Effector memory CD8-positive, alpha-beta T cell (primary cell): ENCODE data around the gene OR6C75.
"Not testable (repeated sequence)": the region's sequence is repeated elsewhere in the genome, so short reads cannot be mapped to it uniquely, and the experiment has no call there.

ENCODE experiments used
- ATAC-seq: fragments of 150-1000 bp; cut with Tn5 transposase; replicated peaks from 2 replicates; pipeline ENCODE4 v1.10.0; 2021; ENCODE audit warnings: mild to moderate bottlenecking, moderate library complexity
- DNase-seq, 3 experiments: peaks; one replicate each; pipeline ENCODE4 v3.0.0; 2021
- H3K27ac Mint-ChIP-seq, 2 donors: one replicate each; pipeline ENCODE4 v1.8.0; 2022; ENCODE audit warnings: mild to moderate bottlenecking in 2 of 2, mixed read lengths in 2 of 2, moderate library complexity in 2 of 2
- H3K27me3 Mint-ChIP-seq, 2 donors: one replicate each; pipeline ENCODE4 v1.8.0; 2022; ENCODE audit warnings: mixed read lengths in 2 of 2
- H3K36me3 Mint-ChIP-seq: one replicate; pipeline ENCODE4 v1.8.0; 2022; ENCODE audit warnings: mild to moderate bottlenecking, moderate library complexity, mixed read lengths; ENCODE audit not compliant: insufficient read depth
- H3K4me1 Mint-ChIP-seq, 2 donors: one replicate each; pipeline ENCODE4 v1.8.0; 2022; ENCODE audit warnings: low read depth in 2 of 2, mixed read lengths in 2 of 2
- H3K4me3 Mint-ChIP-seq, 2 donors: one replicate each; pipeline ENCODE4 v1.8.0; 2022; ENCODE audit warnings: mild to moderate bottlenecking in 2 of 2, mixed read lengths in 2 of 2, moderate library complexity in 2 of 2
- H3K9me3 Mint-ChIP-seq, 2 donors: one replicate each; pipeline ENCODE4 v1.8.0; 2022; ENCODE audit warnings: mixed read lengths in 2 of 2
- total RNA-seq, 9 experiments: gene quantifications; one replicate each; lab custom pipeline; 2026; lab: John Stamatoyannopoulos, UW

The OR6C75 gene
- 0 reads per million in 9 experiments for total RNA-seq

DNA sequence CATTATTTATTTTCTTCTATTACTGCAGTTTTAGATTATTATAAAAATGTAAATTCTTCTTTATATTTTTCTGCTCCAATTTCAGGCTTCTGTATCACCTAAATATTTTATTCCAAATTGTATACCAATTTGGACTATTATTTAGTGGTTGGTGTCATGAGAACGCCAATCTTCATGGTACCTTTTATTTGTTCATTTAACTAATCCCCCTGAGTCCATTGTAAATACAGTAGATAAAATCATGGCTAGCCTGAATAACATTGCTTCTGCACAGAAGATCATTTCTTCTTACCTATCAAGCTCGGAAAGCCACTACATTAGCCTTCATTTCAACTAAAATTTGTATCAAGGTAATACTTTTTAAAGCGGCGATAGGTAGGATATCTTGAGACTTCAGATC, at the start of gene OR6C75:
TSS of gene OR6C75 (plus strand) at position 301 of the 400 bp plus-strand sequence. CDS start 2,136 bp downstream, outside the sequence.
- Mint-ChIP-seq H3K4me1 (no peaks in the 10 kb centered on the region), H3K27ac (no peak within 1 kb of the TSS), H3K4me3 (no peak within 1 kb of the TSS), H3K27me3 (peaks cover 32 to 34% of the 10 kb centered on the region in 2 donors), H3K9me3 (no peaks in the 10 kb centered on the region), H3K36me3 (no peaks in the 10 kb centered on the region)
- DNase-seq (no peak), ATAC-seq (no peak)

DNA sequence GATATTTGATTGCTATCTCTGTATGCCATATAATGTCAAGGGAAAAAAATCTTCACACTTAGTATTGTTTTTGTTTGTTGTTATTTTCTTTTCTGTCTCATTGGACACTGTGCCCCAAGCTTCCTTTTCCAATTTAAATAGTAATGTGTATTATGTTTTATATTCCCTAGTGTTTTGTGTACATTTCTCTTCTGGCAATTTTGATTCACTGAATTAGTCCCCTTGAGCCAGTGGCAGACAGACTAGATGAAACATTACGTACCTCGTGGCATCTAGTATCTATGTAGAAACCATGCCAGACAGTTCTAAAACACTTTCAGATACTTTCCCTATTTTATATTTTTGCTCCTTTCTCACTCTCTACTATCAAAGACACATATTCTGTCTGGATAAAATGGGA, 48.7 kb upstream of the OR6C75 start, which contains the start of gene OR6C1:
TSS of gene OR6C1 (plus strand) at position 301 of the 400 bp plus-strand sequence. CDS start 6,257 bp downstream, outside the sequence.
- H3K36me3 Mint-ChIP-seq: no peaks in the 10 kb centered on the region
- no peak for ATAC-seq

DNA sequence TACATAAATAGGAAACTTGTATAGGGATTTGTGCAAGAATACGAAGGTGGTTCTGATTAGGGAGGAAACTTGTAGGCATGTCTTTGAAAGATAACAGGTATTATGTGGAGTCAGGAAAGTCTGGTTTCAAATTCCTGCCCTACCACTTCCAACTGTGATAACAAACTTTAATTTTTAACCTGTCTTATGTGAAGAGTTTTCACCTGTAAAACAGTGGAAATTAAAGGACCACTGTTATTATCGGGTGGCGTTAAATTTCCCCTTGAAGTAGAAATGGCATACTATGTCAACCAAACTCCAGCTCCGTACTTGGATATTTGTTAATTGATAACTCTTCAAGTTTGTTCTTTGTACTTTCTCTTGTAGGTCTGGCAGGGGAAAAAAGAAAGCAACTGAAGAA, 42.6 kb upstream of the OR6C75 start:
- Mint-ChIP-seq H3K36me3 (no peaks in the 10 kb centered on the region), H3K9me3 (no peaks in the 10 kb centered on the region), H3K4me1 (no peaks in the 10 kb centered on the region), H3K27ac (no peak overlapping the region), H3K4me3 (no peak overlapping the region), H3K27me3 (peaks cover 17 to 34% of the 10 kb centered on the region in 2 donors)
- ATAC-seq: no peak
- no peak for DNase-seq

More for the DNA sequence above, 48.7 kb upstream of the OR6C75 start, which contains the start of gene OR6C1:
- H3K27ac Mint-ChIP-seq: no peak within 1 kb of the TSS
- no peak within 1 kb of the TSS for H3K4me3 Mint-ChIP-seq
- H3K9me3 Mint-ChIP-seq: no peaks in the 10 kb centered on the region
- DNase-seq: no peak
- H3K4me1 Mint-ChIP-seq: no peaks in the 10 kb centered on the region
- peaks cover 8 to 24% of the 10 kb centered on the region in 2 donors for H3K27me3 Mint-ChIP-seq

DNA sequence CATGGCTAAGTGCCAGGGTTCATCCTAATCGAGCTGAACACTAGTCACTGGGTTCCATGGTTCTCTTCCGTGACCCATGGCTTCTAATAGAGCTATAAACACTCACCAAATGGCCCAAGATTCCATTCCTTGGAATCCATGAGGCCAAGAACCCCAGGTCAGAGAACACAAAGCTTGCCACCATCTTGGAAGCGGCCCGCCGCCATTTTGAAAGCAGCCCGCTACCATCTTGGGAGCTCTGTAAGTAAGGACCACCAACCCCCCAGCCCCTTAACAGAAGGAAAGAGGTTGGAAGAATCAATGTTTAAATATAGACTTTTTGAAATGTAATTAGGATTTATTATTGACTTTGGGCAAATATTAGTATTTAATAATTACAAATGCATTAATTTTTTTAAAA, 37.0 kb upstream of the OR6C75 start:
- H3K27ac Mint-ChIP-seq, ATAC-seq, H3K36me3 Mint-ChIP-seq, H3K9me3 Mint-ChIP-seq, H3K4me3 Mint-ChIP-seq, DNase-seq, H3K4me1 Mint-ChIP-seq: not testable (repeated sequence)
- H3K27me3 Mint-ChIP-seq: peaks cover 13 to 41% of the 10 kb centered on the region in 2 donors

DNA sequence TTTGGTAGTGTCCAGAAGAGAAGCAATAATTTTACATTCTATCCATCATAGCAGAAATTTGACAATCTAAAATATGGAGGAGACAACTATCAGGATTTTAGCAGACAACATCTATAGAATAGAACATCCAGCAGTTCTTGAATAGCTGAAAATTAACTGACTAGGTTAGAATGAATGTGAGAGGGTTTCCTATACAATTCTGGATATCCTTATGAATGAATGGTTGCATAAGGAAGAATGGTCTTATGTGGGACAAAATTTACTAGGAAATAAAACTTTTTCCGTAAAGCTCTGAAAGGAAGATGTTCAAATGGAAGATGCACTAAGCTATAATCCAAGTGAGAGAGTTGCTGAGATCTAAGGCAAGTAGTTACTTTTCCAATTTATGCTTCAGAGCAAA, 32.3 kb upstream of the OR6C75 start, which contains the start of gene OR6C3:
TSS of gene OR6C3 (plus strand) at position 301 of the 400 bp plus-strand sequence. CDS start 955 bp downstream, outside the sequence.
- DNase-seq (no peak), ATAC-seq (no peak)
- H3K4me3 Mint-ChIP-seq: no peak within 1 kb of the TSS
- H3K27ac Mint-ChIP-seq: no peak within 1 kb of the TSS
- H3K9me3 Mint-ChIP-seq: no peaks in the 10 kb centered on the region
- no peaks in the 10 kb centered on the region for H3K4me1 Mint-ChIP-seq
- H3K27me3 Mint-ChIP-seq: peaks cover 3 to 39% of the 10 kb centered on the region in 2 donors
- no peaks in the 10 kb centered on the region for H3K36me3 Mint-ChIP-seq

DNA sequence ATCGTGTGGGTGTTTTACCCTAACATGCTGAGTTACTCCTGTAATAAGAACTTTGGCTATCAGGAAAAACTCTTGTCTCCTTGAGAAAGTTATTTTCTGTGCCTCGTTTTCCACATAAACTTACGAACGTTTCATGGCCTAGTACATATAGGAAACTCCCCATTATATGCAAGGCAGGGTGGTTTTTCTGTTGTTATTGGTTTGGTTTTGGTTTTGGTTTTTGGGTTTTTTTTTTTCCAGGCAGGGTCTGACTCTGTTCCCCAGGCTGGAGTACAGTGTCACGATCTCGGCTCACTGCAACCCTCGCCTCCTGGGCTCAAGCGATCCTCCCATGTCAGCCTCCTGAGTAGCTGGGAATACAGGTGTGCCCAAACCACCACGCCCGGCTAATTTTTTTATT, 26.8 kb upstream of the OR6C75 start:
- Mint-ChIP-seq H3K36me3 (no peaks in the 10 kb centered on the region), H3K4me3 (no peak overlapping the region), H3K4me1 (no peaks in the 10 kb centered on the region), H3K9me3 (no peaks in the 10 kb centered on the region), H3K27me3 (peaks cover 29 to 44% of the 10 kb centered on the region in 2 donors), H3K27ac (no peak overlapping the region)
- ATAC-seq: no peak
- DNase-seq: no peak

DNA sequence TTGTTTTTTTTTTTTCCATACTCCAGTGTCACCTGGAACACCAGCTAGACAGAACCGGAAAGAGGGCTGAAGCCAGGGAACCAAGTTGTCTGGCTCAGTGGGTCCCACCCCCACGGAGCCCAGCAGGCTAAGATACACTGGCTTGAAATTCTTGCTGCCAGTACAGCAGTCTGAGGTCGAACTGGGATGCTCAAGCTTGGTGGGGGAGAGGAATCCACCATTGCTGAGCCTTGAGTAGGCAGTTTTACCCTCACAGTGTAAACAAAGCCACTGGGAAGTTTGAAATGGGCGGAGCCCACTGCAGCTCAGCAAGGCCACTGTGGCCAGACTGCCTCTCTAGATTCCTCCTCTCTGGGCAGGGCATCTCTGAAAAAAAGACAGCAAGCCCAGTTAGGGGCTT, 7.4 kb upstream of the OR6C75 start:
- H3K36me3 Mint-ChIP-seq, H3K9me3 Mint-ChIP-seq, ATAC-seq, H3K27ac Mint-ChIP-seq, H3K4me3 Mint-ChIP-seq, DNase-seq, H3K4me1 Mint-ChIP-seq: not testable (repeated sequence)
- peaks cover 37% of the 10 kb centered on the region in 2 donors for H3K27me3 Mint-ChIP-seq

DNA sequence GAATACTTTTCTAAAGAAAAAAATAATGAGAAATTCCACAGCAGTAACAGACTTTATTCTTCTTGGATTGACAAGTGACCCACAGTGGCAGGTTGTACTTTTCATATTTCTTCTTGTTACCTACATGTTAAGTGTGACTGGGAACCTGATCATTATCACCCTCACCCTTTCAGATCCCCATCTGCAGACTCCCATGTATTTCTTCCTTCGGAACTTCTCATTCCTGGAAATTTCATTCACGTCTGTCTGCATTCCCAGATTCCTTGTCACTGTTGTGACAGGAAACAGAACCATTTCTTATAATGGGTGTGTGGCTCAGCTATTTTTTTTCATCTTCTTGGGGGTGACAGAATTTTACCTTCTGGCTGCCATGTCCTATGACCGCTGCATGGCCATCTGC, 2.3 kb downstream of the OR6C75 start:
- Mint-ChIP-seq H3K27ac (no peak overlapping the region), H3K27me3 (peaks cover 24 to 28% of the 10 kb centered on the region in 2 donors), H3K4me3 (no peak overlapping the region), H3K9me3 (no peaks in the 10 kb centered on the region), H3K4me1 (no peaks in the 10 kb centered on the region), H3K36me3 (no peaks in the 10 kb centered on the region)
- ATAC-seq (no peak), DNase-seq (no peak)

DNA sequence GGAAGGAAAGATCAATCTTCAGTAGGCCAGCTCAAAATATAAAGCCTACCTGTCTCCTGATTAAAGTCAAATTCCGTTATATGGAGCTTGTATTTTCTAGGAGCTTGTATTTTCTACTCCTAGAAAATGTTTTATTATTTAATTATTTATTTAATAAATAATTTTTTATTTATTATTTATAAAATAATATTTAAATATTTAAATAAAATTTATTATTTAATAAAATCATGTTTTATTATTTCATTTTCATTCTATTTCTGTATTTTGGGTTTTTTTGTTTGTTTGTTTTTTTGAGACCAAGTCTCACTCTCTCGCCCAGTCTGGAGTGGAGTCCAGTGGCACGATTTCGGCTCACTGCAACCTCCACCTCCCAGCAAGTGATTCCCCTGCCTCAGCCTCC, 9.7 kb downstream of the OR6C75 start:
- DNase-seq: no peak
- H3K27me3 Mint-ChIP-seq: peaks cover 7 to 18% of the 10 kb centered on the region in 2 donors
- no peaks in the 10 kb centered on the region for H3K4me1 Mint-ChIP-seq
- no peaks in the 10 kb centered on the region for H3K36me3 Mint-ChIP-seq
- no peak overlapping the region for H3K27ac Mint-ChIP-seq
- no peaks in the 10 kb centered on the region for H3K9me3 Mint-ChIP-seq
- no peak overlapping the region for H3K4me3 Mint-ChIP-seq
- no peak for ATAC-seq

DNA sequence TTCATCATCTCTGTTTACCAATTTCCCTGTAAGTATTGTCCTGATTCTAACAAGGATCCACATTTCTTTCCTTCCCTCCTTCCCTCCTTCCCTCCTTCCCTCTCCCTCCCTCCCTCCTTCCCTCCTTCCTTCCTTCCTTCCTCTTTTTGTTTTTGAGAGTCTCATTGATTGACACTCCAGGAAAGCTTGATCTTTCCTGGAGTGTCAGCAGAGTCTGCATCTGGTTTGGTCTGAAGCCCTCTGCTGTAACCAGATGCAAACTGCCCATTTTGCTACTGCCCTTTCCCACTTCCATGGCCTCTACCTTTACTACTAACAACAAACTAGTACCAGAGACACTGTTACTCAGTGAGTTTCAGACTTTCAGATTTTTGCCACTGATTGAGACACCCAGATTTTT, 23.1 kb downstream of the OR6C75 start:
- Mint-ChIP-seq H3K36me3 (no peaks in the 10 kb centered on the region), H3K9me3 (no peaks in the 10 kb centered on the region)

DNA sequence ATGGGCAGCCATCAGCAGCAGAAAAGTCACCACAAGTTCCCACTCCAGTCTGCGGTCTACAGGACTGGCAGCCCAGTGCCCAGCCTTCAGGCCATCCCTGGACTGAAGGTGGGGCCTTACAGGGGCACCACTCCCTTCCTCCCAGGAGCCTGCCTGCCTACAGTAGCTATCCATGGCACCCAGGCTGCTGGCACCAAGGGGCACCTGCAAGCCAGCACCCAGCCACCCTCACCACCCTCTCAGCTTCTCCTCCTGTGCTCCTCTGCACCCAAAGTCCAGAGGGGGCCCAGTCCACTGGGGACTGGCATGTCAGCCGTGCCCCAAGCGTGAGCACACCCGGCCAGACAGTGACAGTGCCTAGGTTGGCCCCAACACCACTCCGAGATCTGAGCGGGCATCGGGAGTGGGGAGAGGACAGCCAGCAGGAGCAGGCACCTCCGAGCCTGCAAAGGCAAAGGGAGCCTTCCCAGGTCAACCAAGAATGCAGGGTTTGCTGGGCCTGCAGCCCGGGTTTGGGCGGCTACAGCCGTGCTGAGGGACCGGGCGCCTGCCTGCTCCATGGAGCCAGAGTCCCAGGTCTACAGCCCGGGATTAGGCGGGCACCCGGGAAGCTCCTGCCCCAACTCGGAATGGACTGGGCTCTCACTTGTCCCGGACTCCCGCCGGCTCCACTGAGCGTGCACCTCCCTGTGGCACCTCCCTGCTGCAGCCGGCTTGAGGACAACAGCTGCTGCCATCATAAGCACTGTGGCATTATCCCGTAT, 29.4 kb downstream of the OR6C75 start:
- Mint-ChIP-seq H3K4me1 (no peaks in the 10 kb centered on the region), H3K36me3 (no peaks in the 10 kb centered on the region), H3K27ac (no peak overlapping the region), H3K27me3 (peaks cover 24 to 28% of the 10 kb centered on the region in 2 donors), H3K4me3 (no peak overlapping the region), H3K9me3 (no peaks in the 10 kb centered on the region)
- DNase-seq (no peak), ATAC-seq (no peak)

More for the DNA sequence above, 23.1 kb downstream of the OR6C75 start:
- no peak for DNase-seq
- H3K4me1 Mint-ChIP-seq: no peaks in the 10 kb centered on the region
- no peak overlapping the region for H3K4me3 Mint-ChIP-seq
- H3K27me3 Mint-ChIP-seq: peaks cover 22 to 34% of the 10 kb centered on the region in 2 donors
- H3K27ac Mint-ChIP-seq: no peak overlapping the region
- ATAC-seq: no peak

DNA sequence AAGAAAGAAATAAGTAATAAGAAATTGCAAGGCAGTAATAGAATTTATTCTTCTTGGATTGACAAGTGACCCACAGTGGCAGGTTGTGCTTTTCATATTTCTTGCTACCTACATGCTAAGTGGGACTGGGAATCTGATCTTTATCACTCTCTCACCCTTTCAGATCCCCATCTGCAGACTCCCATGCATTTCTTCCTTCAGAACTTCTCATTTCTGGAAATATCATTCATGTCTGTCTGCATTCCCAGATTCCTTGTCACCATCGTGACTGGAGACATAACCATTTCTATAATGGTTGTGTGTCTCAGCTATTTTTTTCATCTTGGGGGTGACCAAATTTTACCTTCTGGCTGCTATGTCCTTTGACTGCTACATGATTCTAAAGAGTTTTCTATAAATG, 33.6 kb downstream of the OR6C75 start:
- H3K27ac Mint-ChIP-seq: no peak overlapping the region
- no peaks in the 10 kb centered on the region for H3K4me1 Mint-ChIP-seq
- peaks cover 35 to 36% of the 10 kb centered on the region in 2 donors for H3K27me3 Mint-ChIP-seq
- ATAC-seq (no peak), DNase-seq (no peak)
- no peaks in the 10 kb centered on the region for H3K9me3 Mint-ChIP-seq
- H3K36me3 Mint-ChIP-seq: peaks cover 3% of the 10 kb centered on the region
- H3K4me3 Mint-ChIP-seq: no peak overlapping the region

DNA sequence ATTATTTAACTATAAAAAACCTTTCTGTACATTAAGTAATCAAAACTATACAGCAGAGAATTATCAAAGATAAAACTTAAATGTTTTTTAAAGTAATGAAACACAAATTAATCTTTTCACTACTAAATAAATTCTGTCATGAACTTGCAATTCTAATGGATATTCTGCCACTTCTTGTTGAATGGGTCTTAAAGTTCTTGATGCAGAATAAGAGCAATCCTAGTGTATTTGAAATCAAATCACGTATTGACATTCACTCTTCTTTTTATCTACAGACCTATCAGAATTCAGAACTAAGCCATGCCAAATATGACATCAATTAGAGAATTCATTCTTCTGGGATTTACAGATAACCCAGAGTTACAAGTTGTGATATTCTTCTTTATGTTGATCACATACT, 37.5 kb downstream of the OR6C75 start, which contains the start of gene OR6C65:
TSS of gene OR6C65 (plus strand) at position 301 of the 400 bp plus-strand sequence. CDS start at position 301, 0 bp downstream.
- peaks cover 22 to 42% of the 10 kb centered on the region in 2 donors for H3K27me3 Mint-ChIP-seq
- ATAC-seq: no peak

DNA sequence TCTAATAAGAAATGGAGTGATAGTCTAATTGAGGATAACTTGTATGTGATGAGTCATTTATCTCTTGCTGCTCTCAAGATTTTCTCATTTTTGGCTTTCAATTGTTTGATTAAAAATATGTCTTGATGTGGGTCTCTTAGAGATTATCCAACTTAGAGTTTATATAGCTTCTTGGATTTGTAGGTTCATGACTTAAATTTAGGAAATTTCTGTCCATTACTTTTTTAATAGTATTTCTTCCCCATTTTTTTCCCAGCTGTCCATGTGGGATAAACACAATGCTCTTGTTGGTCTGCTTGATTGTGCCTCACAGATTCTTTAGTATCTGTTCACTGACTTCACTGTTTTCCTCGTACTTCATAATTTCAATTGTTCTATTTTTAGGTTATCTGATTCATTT, 45.1 kb downstream of the OR6C75 start:
- Mint-ChIP-seq H3K27ac (no peak overlapping the region), H3K4me1 (no peaks in the 10 kb centered on the region), H3K9me3 (no peaks in the 10 kb centered on the region), H3K36me3 (no peaks in the 10 kb centered on the region), H3K4me3 (no peak overlapping the region), H3K27me3 (peaks cover 9 to 28% of the 10 kb centered on the region in 2 donors)
- ATAC-seq: no peak
- DNase-seq: no peak

More for the DNA sequence above, 37.5 kb downstream of the OR6C75 start, which contains the start of gene OR6C65:
- DNase-seq: no peak
- Mint-ChIP-seq H3K4me1 (no peaks in the 10 kb centered on the region), H3K27ac (no peak within 1 kb of the TSS), H3K36me3 (peaks cover 3% of the 10 kb centered on the region), H3K9me3 (no peaks in the 10 kb centered on the region), H3K4me3 (no peak within 1 kb of the TSS)
